H1 (cell line): ENCODE data around the gene NPTXR.

ENCODE experiments used
- GABPA ChIP-seq: IDR thresholded peaks from 2 replicates; pipeline ENCODE4 v1.6.1; 2011; ENCODE audit warnings: mild to moderate bottlenecking, low read length, moderate library complexity, borderline replicate concordance; ENCODE audit not compliant: insufficient read depth
- JUN ChIP-seq: IDR thresholded peaks from 2 replicates; pipeline ENCODE4 v1.6.1; 2011; ENCODE audit warnings: low read depth, mild to moderate bottlenecking, improper control_type of control experiment, low read length
- JUND ChIP-seq: IDR thresholded peaks from 2 replicates; pipeline ENCODE4 v1.6.1; 2011; ENCODE audit warnings: mild to moderate bottlenecking, improper control_type of control experiment, low read length
- NANOG ChIP-seq: IDR thresholded peaks from 2 replicates; pipeline ENCODE4 v1.6.1; 2011; ENCODE audit warnings: low read length, low read depth, mild to moderate bottlenecking, inconsistent platforms; ENCODE audit not compliant: insufficient read depth, poor library complexity, severe bottlenecking
- POLR2AphosphoS5 ChIP-seq: IDR thresholded peaks from 2 replicates; pipeline ENCODE4 v1.6.1; 2011; ENCODE audit warnings: low read depth, low read length
- SP2 ChIP-seq: IDR thresholded peaks from 2 replicates; pipeline ENCODE4 v1.6.1; 2012; ENCODE audit warnings: mild to moderate bottlenecking, low read length, inconsistent platforms
- TF ChIP-seq, protein P1 (sequence below), 3 experiments: IDR thresholded peaks; 1 replicate in 2 of 3; 2 replicates in 1 of 3; pipeline versions ENCODE4 v1.5.1 to v1.6.1; 2011; ENCODE audit warnings: low read length in 3 of 3, mild to moderate bottlenecking in 3 of 3, inconsistent platforms in 2 of 3, low read depth in 1 of 3, moderate library complexity in 1 of 3; ENCODE audit not compliant: insufficient read depth in 1 of 3; ENCODE audit errors: control extremely low read depth in 1 of 3
- TF ChIP-seq, protein P2 (sequence below): IDR thresholded peaks from 2 replicates; pipeline ENCODE4 v1.6.1; 2012; ENCODE audit warnings: inconsistent platforms
- TF ChIP-seq, protein P3 (sequence below): IDR thresholded peaks from 2 replicates; pipeline ENCODE4 v1.6.1; 2012; ENCODE audit warnings: low read length, inconsistent platforms

DNA sequence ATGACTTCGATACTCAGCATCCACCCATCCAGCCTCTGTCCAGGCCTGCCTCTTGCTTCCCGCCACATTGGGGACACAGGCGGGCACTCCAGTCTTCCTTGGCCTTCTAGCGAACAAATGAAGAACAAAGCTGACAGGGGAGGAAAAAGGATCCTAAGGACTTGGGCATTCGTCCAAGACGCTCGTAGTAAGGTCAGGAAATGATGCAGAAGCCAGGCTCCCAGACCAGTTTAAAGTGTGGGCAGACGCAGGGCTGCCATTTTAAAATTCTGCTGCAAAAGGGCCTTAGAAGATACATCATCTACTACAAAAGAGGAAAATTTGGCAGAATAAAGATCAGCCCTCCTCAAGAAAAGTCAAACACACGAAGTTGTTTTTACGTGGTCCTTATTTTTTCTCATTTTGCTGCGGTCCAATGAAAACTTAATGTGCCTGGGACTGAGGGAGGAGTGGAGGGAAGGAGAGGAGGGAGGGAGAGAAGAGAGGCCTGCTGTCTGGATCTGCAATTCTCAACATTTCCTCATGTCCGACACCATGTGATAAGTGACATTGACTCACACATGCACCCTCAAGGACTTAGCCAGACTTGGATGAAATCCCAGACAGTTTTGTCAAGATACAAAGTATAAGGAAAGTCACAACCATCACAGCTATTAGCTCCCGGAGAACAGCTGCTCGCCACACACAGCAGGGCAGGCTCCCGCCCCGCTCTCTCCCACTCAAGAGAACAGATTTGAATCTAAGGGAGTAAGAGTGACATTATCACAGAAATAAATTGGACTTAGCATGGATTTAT is 55.6 kb downstream of the NPTXR start:
- no peak for TF ChIP-seq JUN
- no peak for TF ChIP-seq JUND
- no peak for TF ChIP-seq NANOG
- TF ChIP-seq, protein P1, sequence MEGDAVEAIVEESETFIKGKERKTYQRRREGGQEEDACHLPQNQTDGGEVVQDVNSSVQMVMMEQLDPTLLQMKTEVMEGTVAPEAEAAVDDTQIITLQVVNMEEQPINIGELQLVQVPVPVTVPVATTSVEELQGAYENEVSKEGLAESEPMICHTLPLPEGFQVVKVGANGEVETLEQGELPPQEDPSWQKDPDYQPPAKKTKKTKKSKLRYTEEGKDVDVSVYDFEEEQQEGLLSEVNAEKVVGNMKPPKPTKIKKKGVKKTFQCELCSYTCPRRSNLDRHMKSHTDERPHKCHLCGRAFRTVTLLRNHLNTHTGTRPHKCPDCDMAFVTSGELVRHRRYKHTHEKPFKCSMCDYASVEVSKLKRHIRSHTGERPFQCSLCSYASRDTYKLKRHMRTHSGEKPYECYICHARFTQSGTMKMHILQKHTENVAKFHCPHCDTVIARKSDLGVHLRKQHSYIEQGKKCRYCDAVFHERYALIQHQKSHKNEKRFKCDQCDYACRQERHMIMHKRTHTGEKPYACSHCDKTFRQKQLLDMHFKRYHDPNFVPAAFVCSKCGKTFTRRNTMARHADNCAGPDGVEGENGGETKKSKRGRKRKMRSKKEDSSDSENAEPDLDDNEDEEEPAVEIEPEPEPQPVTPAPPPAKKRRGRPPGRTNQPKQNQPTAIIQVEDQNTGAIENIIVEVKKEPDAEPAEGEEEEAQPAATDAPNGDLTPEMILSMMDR (IDR thresholded peaks at IDR 0.05; ENCODE audit: control extremely low read depth in 1 of 3, insufficient read depth in 1 of 3, low read depth in 1 of 3, low read length in 3 of 3): no peak
- TF ChIP-seq, protein P2, sequence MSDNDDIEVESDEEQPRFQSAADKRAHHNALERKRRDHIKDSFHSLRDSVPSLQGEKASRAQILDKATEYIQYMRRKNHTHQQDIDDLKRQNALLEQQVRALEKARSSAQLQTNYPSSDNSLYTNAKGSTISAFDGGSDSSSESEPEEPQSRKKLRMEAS: no peak
- TF ChIP-seq SP2: no peak
- no peak for TF ChIP-seq GABPA
- no peak for TF ChIP-seq POLR2AphosphoS5
- TF ChIP-seq, protein P3, sequence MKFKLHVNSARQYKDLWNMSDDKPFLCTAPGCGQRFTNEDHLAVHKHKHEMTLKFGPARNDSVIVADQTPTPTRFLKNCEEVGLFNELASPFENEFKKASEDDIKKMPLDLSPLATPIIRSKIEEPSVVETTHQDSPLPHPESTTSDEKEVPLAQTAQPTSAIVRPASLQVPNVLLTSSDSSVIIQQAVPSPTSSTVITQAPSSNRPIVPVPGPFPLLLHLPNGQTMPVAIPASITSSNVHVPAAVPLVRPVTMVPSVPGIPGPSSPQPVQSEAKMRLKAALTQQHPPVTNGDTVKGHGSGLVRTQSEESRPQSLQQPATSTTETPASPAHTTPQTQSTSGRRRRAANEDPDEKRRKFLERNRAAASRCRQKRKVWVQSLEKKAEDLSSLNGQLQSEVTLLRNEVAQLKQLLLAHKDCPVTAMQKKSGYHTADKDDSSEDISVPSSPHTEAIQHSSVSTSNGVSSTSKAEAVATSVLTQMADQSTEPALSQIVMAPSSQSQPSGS: no peak
